ENCODE data around the gene MEOX1. TPM values are rescaled to one million over a fixed set of nuclear protein-coding genes. Genes with fewer than 3 reads are reported as not detected.
A peak's percentile ranks its signal among the peaks of the same experiment; 100 is the strongest.

The MEOX1 gene
- total RNA-seq, 6 experiments from 2014 or later = not detected

DNA sequence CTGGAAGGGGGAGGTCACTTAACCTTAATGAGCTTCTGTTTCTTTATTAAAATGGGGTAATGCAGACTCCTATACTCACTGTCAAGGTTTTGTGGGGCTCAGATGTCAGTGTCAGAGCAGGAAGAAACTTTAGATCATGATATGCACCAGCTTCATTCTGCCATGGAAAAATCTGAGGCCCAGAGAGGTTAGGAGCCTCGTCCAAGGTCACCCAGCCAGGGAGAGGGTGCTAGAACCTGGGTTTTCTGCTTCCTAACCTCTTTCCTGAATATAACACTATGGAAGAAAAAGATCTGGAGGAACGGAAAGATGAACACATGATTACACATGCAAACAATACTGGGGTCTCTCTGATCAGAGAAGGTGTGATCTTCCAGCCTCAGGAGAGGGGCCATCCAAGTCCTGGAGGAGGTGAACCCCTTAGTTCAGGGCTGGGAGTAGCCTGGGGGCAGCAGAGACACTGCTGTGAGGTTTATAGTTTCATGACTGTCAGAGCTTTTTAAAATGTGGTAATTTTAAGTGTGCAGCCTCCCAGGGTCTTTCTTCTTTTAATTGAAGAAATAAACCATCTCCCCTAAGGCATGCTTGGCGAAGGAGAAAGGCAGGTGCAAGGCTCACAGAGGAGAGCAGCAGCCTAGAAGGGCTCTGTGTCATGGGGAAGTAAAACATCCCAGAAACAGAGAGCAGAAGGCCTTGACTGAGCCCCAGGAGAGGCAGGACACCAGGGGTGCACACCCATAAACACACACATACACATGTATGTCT is 10.2 kb upstream of the MEOX1 start:
- H3K4me1 Mint-ChIP-seq (ENCODE audit: low read depth) = peaks cover 34% of the 10 kb centered on the region
- no peak overlapping the region for H3K4me3 Mint-ChIP-seq
- H3K27me3 Mint-ChIP-seq (ENCODE audit: insufficient read depth) = peaks cover 11% of the 10 kb centered on the region
- H3K27ac Mint-ChIP-seq = no peak overlapping the region
- TF ChIP-seq, protein P1, sequence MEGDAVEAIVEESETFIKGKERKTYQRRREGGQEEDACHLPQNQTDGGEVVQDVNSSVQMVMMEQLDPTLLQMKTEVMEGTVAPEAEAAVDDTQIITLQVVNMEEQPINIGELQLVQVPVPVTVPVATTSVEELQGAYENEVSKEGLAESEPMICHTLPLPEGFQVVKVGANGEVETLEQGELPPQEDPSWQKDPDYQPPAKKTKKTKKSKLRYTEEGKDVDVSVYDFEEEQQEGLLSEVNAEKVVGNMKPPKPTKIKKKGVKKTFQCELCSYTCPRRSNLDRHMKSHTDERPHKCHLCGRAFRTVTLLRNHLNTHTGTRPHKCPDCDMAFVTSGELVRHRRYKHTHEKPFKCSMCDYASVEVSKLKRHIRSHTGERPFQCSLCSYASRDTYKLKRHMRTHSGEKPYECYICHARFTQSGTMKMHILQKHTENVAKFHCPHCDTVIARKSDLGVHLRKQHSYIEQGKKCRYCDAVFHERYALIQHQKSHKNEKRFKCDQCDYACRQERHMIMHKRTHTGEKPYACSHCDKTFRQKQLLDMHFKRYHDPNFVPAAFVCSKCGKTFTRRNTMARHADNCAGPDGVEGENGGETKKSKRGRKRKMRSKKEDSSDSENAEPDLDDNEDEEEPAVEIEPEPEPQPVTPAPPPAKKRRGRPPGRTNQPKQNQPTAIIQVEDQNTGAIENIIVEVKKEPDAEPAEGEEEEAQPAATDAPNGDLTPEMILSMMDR (IDR thresholded peaks at IDR 0.05) = no peak
- no peak for DNase-seq
- no peaks in the 10 kb centered on the region for H3K9me3 Mint-ChIP-seq
- no peaks in the 10 kb centered on the region for H3K36me3 Mint-ChIP-seq (ENCODE audit: low read depth)

DNA sequence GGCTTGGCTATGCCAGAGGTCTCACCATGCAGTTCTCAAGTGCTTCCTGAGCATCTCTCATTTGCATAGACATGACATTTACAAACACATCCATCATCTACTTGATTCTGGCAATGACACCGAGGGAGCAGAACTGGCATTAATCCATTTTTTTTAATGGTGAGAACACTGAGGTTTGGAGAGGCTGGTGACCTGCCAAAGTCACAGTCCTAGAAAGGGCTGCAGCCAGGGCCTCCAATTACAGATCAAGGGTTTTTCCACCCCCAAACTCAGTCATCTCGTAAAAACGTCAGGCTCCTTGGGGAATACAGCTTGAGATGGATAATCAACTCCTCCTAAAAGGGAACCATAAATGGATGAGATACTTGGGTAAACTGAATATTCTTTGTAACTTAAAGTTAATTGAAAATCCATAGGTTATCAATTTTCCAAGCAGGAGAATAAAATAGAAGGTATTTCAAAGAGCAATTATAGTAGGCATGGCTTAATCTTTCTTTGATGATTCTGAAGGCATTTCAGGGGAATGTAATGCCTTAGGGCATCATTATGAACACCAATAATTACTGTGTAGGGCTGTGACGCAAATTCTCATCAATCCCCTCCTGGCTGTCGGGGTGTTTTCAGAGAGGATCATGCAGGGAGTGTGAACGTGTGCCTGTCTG is 9.4 kb upstream of the MEOX1 start:
- Mint-ChIP-seq H3K4me3 (no peak overlapping the region), H3K27ac (no peak overlapping the region), H3K27me3 (ENCODE audit: insufficient read depth) (peaks cover 11% of the 10 kb centered on the region), H3K4me1 (ENCODE audit: low read depth) (peaks cover 28% of the 10 kb centered on the region), H3K36me3 (ENCODE audit: low read depth) (no peaks in the 10 kb centered on the region), H3K9me3 (no peaks in the 10 kb centered on the region)
- TF ChIP-seq, protein P1 (IDR thresholded peaks at IDR 0.05) = no peak
- peak; percentile 20 for DNase-seq

DNA sequence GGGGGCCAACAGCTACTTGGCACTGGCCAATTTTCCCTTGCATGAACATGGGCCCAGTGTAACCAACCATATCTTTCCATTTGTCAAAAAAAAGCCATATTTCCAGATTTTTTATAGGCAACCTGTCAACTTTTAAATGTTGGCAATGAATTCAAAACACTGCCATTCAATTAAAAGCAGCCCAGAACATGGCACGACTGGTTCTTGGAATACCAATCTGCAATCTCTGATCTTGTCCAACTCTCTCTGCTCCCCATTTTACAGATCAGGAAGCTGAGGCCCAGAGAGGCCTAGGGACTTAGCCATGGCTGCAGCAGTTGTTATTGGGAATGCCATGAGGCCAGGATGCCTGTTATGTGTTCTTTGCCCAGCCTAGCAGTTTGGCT is 8.9 kb upstream of the MEOX1 start:
- Mint-ChIP-seq H3K27ac (no peak overlapping the region), H3K36me3 (ENCODE audit: low read depth) (no peaks in the 10 kb centered on the region), H3K4me1 (ENCODE audit: low read depth) (peaks cover 27% of the 10 kb centered on the region), H3K27me3 (ENCODE audit: insufficient read depth) (peaks cover 8% of the 10 kb centered on the region), H3K9me3 (no peaks in the 10 kb centered on the region), H3K4me3 (no peak overlapping the region)
- no peak for DNase-seq
- TF ChIP-seq, protein P1 (IDR thresholded peaks at IDR 0.05) = no peak

DNA sequence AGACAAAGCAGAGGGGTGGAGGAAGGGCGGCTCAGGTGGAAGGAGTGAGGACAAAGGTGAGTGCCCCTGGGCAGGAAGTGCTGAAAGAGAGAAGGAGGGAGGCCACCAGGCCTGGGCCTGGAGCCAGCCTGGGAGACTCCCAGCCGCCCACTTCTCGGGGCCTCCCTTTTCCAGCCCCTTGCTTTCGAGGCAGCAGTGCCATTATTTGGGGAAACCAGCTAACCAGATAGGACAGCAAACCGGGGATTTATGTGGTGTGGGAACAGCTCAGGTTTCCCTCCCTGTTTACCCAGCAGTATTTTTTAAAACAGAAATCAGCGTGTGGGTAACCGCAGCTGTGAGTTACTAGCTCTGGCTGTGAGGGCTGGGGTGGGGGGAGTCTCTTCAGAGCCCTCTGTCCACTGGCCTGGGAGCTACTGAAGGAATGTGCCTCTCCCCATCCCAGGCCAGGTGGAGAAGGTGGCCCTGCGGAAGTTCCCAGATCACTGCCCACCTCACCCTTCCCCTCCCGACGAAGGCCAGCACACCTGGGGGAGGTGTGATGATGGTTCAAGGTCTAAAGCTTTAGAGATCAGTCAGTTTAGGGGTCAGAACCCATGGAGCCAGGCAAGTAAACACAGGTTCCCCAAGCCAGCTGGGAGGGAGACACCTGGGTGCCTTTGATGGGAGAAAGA is 8.4 kb upstream of the MEOX1 start:
- H3K36me3 Mint-ChIP-seq (ENCODE audit: low read depth) = no peaks in the 10 kb centered on the region
- TF ChIP-seq, protein P1 (IDR thresholded peaks at IDR 0.05) = no peak
- no peak overlapping the region for H3K27ac Mint-ChIP-seq
- H3K27me3 Mint-ChIP-seq (ENCODE audit: insufficient read depth) = peaks cover 4% of the 10 kb centered on the region
- H3K4me3 Mint-ChIP-seq = no peak overlapping the region
- H3K9me3 Mint-ChIP-seq = no peaks in the 10 kb centered on the region
- no peak for DNase-seq
- peaks cover 27% of the 10 kb centered on the region for H3K4me1 Mint-ChIP-seq (ENCODE audit: low read depth)

DNA sequence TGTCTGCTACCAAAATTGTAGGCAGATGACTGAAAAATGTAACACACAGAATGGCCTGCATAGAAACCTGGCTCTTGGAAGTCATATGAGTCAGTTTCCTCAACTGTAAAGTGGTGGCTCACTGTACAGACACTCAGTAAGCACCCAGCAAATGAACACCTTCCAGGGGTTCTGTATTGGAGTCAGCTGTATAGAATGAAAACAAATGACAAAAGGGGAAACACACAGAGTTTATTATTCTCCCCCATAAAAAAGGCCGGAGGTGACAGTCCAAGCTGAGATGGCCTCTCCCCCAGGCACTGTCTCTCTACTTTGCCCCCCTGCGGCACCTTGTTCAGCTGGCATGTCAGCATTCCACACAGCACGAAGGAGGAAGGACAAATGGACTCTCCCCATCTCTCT is 6.2 kb upstream of the MEOX1 start:
- H3K36me3 Mint-ChIP-seq (ENCODE audit: low read depth) = no peaks in the 10 kb centered on the region
- no peaks in the 10 kb centered on the region for H3K9me3 Mint-ChIP-seq
- DNase-seq = peak; percentile 68
- peaks cover 5% of the 10 kb centered on the region for H3K27me3 Mint-ChIP-seq (ENCODE audit: insufficient read depth)
- TF ChIP-seq, protein P1 (IDR thresholded peaks at IDR 0.05) = no peak
- H3K4me3 Mint-ChIP-seq = no peak overlapping the region
- H3K27ac Mint-ChIP-seq = no peak overlapping the region
- H3K4me1 Mint-ChIP-seq (ENCODE audit: low read depth) = peaks cover 21% of the 10 kb centered on the region

Measured in HFFc6 (cell line).